ENCODE results near the gene PLIN4. TPM values are rescaled to one million over a fixed set of nuclear protein-coding genes. Genes with fewer than 3 reads are reported as not detected.

PLIN4 gene
- total RNA-seq, 1 donor from 2014 or later: not detected

GRCh38 chr19:4493104-4493928, 25.0 kb downstream of the PLIN4 start:
- intact Hi-C loops (cut with micrococcal nuclease): no loop called here

- intact Hi-C loops (cut with micrococcal nuclease): no loop called here
These were observed 25.8 kb downstream of the PLIN4 start for GRCh38 chr19:4492337-4493103.

GRCh38 chr19:4491446-4491845, 26.8 kb downstream of the PLIN4 start:
- intact Hi-C loops (cut with micrococcal nuclease): no loop called here

GRCh38 chr19:4488496-4488895, 29.8 kb downstream of the PLIN4 start:
- intact Hi-C loops (cut with micrococcal nuclease): no loop called here

- intact Hi-C loops (cut with micrococcal nuclease): no loop called here
These were observed 30.7 kb downstream of the PLIN4 start for GRCh38 chr19:4487572-4487971.

GRCh38 chr19:4483385-4483784, 34.9 kb downstream of the PLIN4 start:
- intact Hi-C loops (cut with micrococcal nuclease): no loop called here

- intact Hi-C loops (cut with micrococcal nuclease): no loop called here
These were observed 35.4 kb downstream of the PLIN4 start for GRCh38 chr19:4482721-4483364.

- intact Hi-C loops (cut with micrococcal nuclease): no loop called here
These were observed 41.1 kb downstream of the PLIN4 start for GRCh38 chr19:4477034-4477801.

GRCh38 chr19:4474514-4475022, 43.7 kb downstream of the PLIN4 start:
- intact Hi-C loops (cut with micrococcal nuclease): loop anchor here (5.0 kb wide), 2 partner anchors 147 to 407 kb away; partner anchors contain the start of gene ZBTB7A

- intact Hi-C loops (cut with micrococcal nuclease): loop anchor here (2.0 to 5.0 kb wide), 3 partner anchors 147 to 407 kb away; partner anchors contain the start of genes YJU2 and ZBTB7A
These were observed 44.3 kb downstream of the PLIN4 start for GRCh38 chr19:4473763-4474513.

GRCh38 chr19:4473011-4473762, 45.1 kb downstream of the PLIN4 start:
- intact Hi-C loops (cut with micrococcal nuclease): loop anchor here (2.0 to 5.0 kb wide), 3 partner anchors 146 to 406 kb away; partner anchors contain the start of genes YJU2 and ZBTB7A

- intact Hi-C loops (cut with micrococcal nuclease): loop anchor here (1.0 to 5.0 kb wide), 5 partner anchors 70 to 405 kb away; partner anchors contain the start of genes CHAF1A, TNFAIP8L1, YJU2 and ZBTB7A
These were observed 45.9 kb downstream of the PLIN4 start, which contains the start of gene HDGFL2 for GRCh38 chr19:4472174-4472974. TSS of gene HDGFL2 (plus strand) at chr19:4472297. CDS start at chr19:4472351, 54 bp downstream.

GRCh38 chr19:4471403-4472173, 46.7 kb downstream of the PLIN4 start:
- intact Hi-C loops (cut with micrococcal nuclease): loop anchor here (1.0 to 5.0 kb wide), 8 partner anchors 14 to 404 kb away; partner anchors contain the start of genes CHAF1A, DPP9, MPND and TNFAIP8L1

GRCh38 chr19:4467835-4468234, 50.5 kb downstream of the PLIN4 start:
- intact Hi-C loops (cut with micrococcal nuclease): no loop called here

GRCh38 chr19:4464815-4465581, 53.3 kb downstream of the PLIN4 start:
- intact Hi-C loops (cut with micrococcal nuclease): no loop called here

GRCh38 chr19:4457654-4458395, 60.5 kb downstream of the PLIN4 start, which contains the start of gene UBXN6:
TSS of gene UBXN6 (minus strand) at chr19:4457794. CDS start at chr19:4457697, 97 bp downstream.
- intact Hi-C loops (cut with micrococcal nuclease): loop anchor here (1.0 to 5.0 kb wide), 3 partner anchors 13 to 471 kb away; partner anchors contain the start of genes CHAF1A and EEF2

All from T-helper 2 cell treated with Interferon-gamma antibody and Interleukin-4, amounts not matched to agents 100 ng/mL and 5 ng/mL, for 36 hours (primary cell).